ENCODE data around the gene PABPN1L. TPM values are rescaled to one million over a fixed set of nuclear protein-coding genes. Genes with fewer than 3 reads are reported as not detected.
A peak's percentile ranks its signal among the peaks of the same experiment; 100 is the strongest.

The PABPN1L gene
- total and polyA plus RNA-seq, 2 of the 8 experiments (the other 6 are each of a cell fraction or from before 2014, with no cell fraction given): not detected

GRCh38 chr16:88831838-88832237, 34.6 kb downstream of the PABPN1L start:
- H3K79me2 ChIP-seq (ENCODE audit: control insufficient read depth in 1 of 2, insufficient read depth in 2 of 2, low read length in 2 of 2): no peaks in the 10 kb centered on the region
- 0 out of 7 replicates have a peak, but pooled peaks cover 0 to 2% (median 0%) of the 10 kb centered on the region in 4 experiments for H3K4me1 ChIP-seq (replicated peaks in 1 of 4; ENCODE audit: control insufficient read depth in 3 of 4, insufficient read depth in 4 of 4, low read length in 3 of 4)
- H2AFZ ChIP-seq (ENCODE audit: low read length): no peak overlapping the region
- FAIRE-seq (no peak), DNase-seq (ENCODE audit: low read depth in 1 of 2, low spot score in 2 of 2) (no peak)
- H3K4ac ChIP-seq (replicated peaks; ENCODE audit: insufficient read length, low read depth, low read length): no peak overlapping the region
- no peak overlapping the region for H3K27ac ChIP-seq (ENCODE audit: low read depth, low read length)
- 0 out of 8 replicates have a peak, but pooled peaks cover 0 to 3% (median under 1%) of the 10 kb centered on the region in 4 experiments for H3K36me3 ChIP-seq (ENCODE audit: control insufficient read depth in 2 of 4, insufficient read depth in 4 of 4, low read length in 3 of 4)
- no peak overlapping the region for H2BK5ac ChIP-seq (ENCODE audit: low read depth, low read length)
- H3K4me3 ChIP-seq (ENCODE audit: extremely low read depth in 1 of 4, insufficient read depth in 2 of 4, low read depth in 3 of 4, low read length in 4 of 4): no peak overlapping the region
- H2BK12ac ChIP-seq (ENCODE audit: low read depth, low read length): no peak overlapping the region
- 87% methylated on average over 11 of the region's 13 CpGs; no CpG with 5 or more reads in 1 of the 2 experiments for WGBS, 2 experiments (ENCODE audit: extremely low coverage in 1 of 2, insufficient coverage in 1 of 2, insufficient read length in 1 of 2, insufficient replicate concordance in 2 of 2, low coverage in 1 of 2, low lambda C conversion rate in 2 of 2, missing lambda C conversion rate in 1 of 2)
- POLR2A ChIA-PET (ENCODE audit: partially characterized antibody): no interaction called here
- peaks cover 1 to 2% of the 10 kb centered on the region in 2 experiments for H4K20me1 ChIP-seq (replicated peaks in 1 of 2; ENCODE audit: control insufficient read depth in 1 of 2, insufficient read depth in 2 of 2, low read length in 2 of 2)
- no peak overlapping the region for H4K91ac ChIP-seq (replicated peaks; ENCODE audit: insufficient read length, low read length)
- no peak overlapping the region for H2BK20ac ChIP-seq (ENCODE audit: low read length)
- H3K23ac ChIP-seq (ENCODE audit: insufficient read length): no peak overlapping the region
- no peak overlapping the region for H2BK15ac ChIP-seq (ENCODE audit: low read length)
- peak overlapping the region; percentile 35; the same call in 1 of the 2 replicates for H4K8ac ChIP-seq (ENCODE audit: extremely low read depth, insufficient read depth, low read length)
- H4K5ac ChIP-seq (ENCODE audit: insufficient read length, low read depth, low read length): no peak overlapping the region
- no peak overlapping the region for H2AK5ac ChIP-seq (ENCODE audit: low read depth, low read length)
- H3K79me1 ChIP-seq (ENCODE audit: low read depth, low read length): 0 out of 2 replicates have a peak, but pooled peaks cover 3% of the 10 kb centered on the region
- TF ChIP-seq TBP (IDR thresholded peaks at IDR 0.05; ENCODE audit: low read depth, low read length) (no peak), POLR2A (IDR thresholded peaks at IDR 0.05; ENCODE audit: control extremely low read depth in 1 of 2, low read depth in 2 of 2, low read length in 2 of 2) (no peak), SAP30 (IDR thresholded peaks at IDR 0.05; ENCODE audit: insufficient read depth, insufficient replicate concordance, low read length) (no peak), CTCF (IDR thresholded peaks at IDR 0.05; ENCODE audit: control extremely low read depth in 1 of 3, insufficient read depth in 1 of 3, low read depth in 1 of 3, low read length in 3 of 3) (peak in 2 of 3 experiments; percentile 28 to 53; a peak in 2 of 4 replicates), EP300 (IDR thresholded peaks at IDR 0.05; ENCODE audit: borderline replicate concordance in 1 of 2, low read depth in 2 of 2, low read length in 2 of 2) (no peak), RXRA (IDR thresholded peaks at IDR 0.05; ENCODE audit: insufficient read depth, low read depth, low read length) (no peak), RAD21 (IDR thresholded peaks at IDR 0.05 in 1 of 2, conservative IDR thresholded peaks at IDR 0.05 in 1 of 2; ENCODE audit: low read depth in 2 of 2, low read length in 2 of 2) (peak; percentile 13 to 14; a peak in 1 of 4 replicates), SP1 (IDR thresholded peaks at IDR 0.05; ENCODE audit: low read depth, low read length) (no peak)
- H3K9me3 ChIP-seq (ENCODE audit: insufficient read depth in 2 of 2, low read depth in 1 of 2, low read length in 1 of 2): no peaks in the 10 kb centered on the region
- H3K23me2 ChIP-seq (ENCODE audit: low read depth, low read length): no peaks in the 10 kb centered on the region
- no peak overlapping the region for H3K9ac ChIP-seq (replicated peaks in 1 of 4; ENCODE audit: extremely low read depth in 1 of 4, low read depth in 3 of 4, low read length in 3 of 4)
- CTCF ChIA-PET (ENCODE audit: partially characterized antibody): interaction anchor here (1.6 to 1.9 kb wide), 2 partner anchors 12 to 19 kb away, joined by 5 to 10 read pairs; no protein-coding TSS in a partner anchor
- no peaks in the 10 kb centered on the region for H3K27me3 ChIP-seq (replicated peaks in 1 of 4; ENCODE audit: control insufficient read depth in 3 of 4, extremely low read depth in 1 of 4, insufficient read depth in 3 of 4, low read length in 3 of 4)
- no peak overlapping the region for H3K56ac ChIP-seq (replicated peaks; ENCODE audit: insufficient read length, low read depth, low read length)
- H3K18ac ChIP-seq (ENCODE audit: extremely low read depth, low read length): no peak overlapping the region; the same call in 1 of the 2 replicates
- H3K14ac ChIP-seq (ENCODE audit: insufficient read length): no peak overlapping the region
- H3K4me2 ChIP-seq (ENCODE audit: insufficient read depth in 1 of 2, low read depth in 2 of 2, low read length in 2 of 2): no peak overlapping the region
- no peak overlapping the region for H2BK120ac ChIP-seq (replicated peaks; ENCODE audit: low read depth, low read length)

All from H1 (cell line).